ENCODE results near the gene LAMA2.

GRCh38 chr6:129179283-129179682 lies 296.3 kb downstream of the LAMA2 start:
- TF ChIP-seq, protein P1, sequence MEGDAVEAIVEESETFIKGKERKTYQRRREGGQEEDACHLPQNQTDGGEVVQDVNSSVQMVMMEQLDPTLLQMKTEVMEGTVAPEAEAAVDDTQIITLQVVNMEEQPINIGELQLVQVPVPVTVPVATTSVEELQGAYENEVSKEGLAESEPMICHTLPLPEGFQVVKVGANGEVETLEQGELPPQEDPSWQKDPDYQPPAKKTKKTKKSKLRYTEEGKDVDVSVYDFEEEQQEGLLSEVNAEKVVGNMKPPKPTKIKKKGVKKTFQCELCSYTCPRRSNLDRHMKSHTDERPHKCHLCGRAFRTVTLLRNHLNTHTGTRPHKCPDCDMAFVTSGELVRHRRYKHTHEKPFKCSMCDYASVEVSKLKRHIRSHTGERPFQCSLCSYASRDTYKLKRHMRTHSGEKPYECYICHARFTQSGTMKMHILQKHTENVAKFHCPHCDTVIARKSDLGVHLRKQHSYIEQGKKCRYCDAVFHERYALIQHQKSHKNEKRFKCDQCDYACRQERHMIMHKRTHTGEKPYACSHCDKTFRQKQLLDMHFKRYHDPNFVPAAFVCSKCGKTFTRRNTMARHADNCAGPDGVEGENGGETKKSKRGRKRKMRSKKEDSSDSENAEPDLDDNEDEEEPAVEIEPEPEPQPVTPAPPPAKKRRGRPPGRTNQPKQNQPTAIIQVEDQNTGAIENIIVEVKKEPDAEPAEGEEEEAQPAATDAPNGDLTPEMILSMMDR (IDR thresholded peaks at IDR 0.05): no peak
- TF ChIP-seq POLR2AphosphoS5 (IDR thresholded peaks at IDR 0.05) (no peak), POLR2A (IDR thresholded peaks at IDR 0.05) (no peak), EP300 (IDR thresholded peaks at IDR 0.05) (no peak)

All from sigmoid colon (tissue), 4 donors.